Activated CD4-positive, alpha-beta T cell treated with anti-CD3 and anti-CD28 coated beads for 36 hours (primary cell): ENCODE results near the gene IFI27L1. TPM values are rescaled to one million over a fixed set of nuclear protein-coding genes. Genes with fewer than 3 reads are reported as not detected.

Source experiments
- ATAC-seq: fragments of 200-7000 bp; cut with Tn5 transposase; one replicate; pipeline ENCODE4 v1.10.0; 2021; ENCODE audit warnings: mild to moderate bottlenecking, moderate library complexity
- CTCF ChIA-PET: fragments of 350-600 bp; sonication (Branson Sonifier 250); formaldehyde crosslinking; loops from one replicate; lab custom pipeline; 2021; ENCODE audit warnings: antibody characterized with exemption; lab: Charles Lee
- POLR2A ChIA-PET: fragments of 350-600 bp; sonication (Branson Sonifier 250); formaldehyde crosslinking; loops from one replicate; lab custom pipeline; 2021; ENCODE audit warnings: antibody characterized with exemption, inconsistent platforms; lab: Charles Lee
- DNase-seq: peaks from one replicate; pipeline ENCODE4 v3.0.0-alpha.2; 2020
- H3K27ac Mint-ChIP-seq: one replicate; pipeline ENCODE4 v1.8.0; 2021; ENCODE audit warnings: mixed read lengths
- H3K27me3 Mint-ChIP-seq: one replicate; pipeline ENCODE4 v1.8.0; 2021; ENCODE audit warnings: mixed read lengths
- H3K36me3 Mint-ChIP-seq: one replicate; pipeline ENCODE4 v1.8.0; 2021; ENCODE audit warnings: low read depth, mixed read lengths
- H3K4me1 Mint-ChIP-seq: one replicate; pipeline ENCODE4 v1.8.0; 2021; ENCODE audit warnings: mixed read lengths
- H3K4me3 Mint-ChIP-seq: one replicate; pipeline ENCODE4 v1.8.0; 2021; ENCODE audit warnings: mild to moderate bottlenecking, moderate library complexity, mixed read lengths
- H3K9me3 Mint-ChIP-seq: one replicate; pipeline ENCODE4 v1.8.0; 2021; ENCODE audit warnings: low read depth, mixed read lengths
- intact Hi-C, 2 experiments: fragments of 100-400 bp; cut with DNase I in 1 of 2; cut with micrococcal nuclease in 1 of 2; formaldehyde crosslinking; loops; one replicate each; pipeline versions ENCODE4 v1.14.2 to v1.15.1; 2022 to 2024; cut with DNase I, micrococcal nuclease
- total RNA-seq, 2 experiments: library from RNA; stranded (reverse); gene quantifications; one replicate each; pipeline ENCODE4 v1.2.3, GENCODE V29; 2021

IFI27L1 gene
- total RNA-seq, 2 experiments from 2014 or later: 22.3 to 27.1 TPM

DNA sequence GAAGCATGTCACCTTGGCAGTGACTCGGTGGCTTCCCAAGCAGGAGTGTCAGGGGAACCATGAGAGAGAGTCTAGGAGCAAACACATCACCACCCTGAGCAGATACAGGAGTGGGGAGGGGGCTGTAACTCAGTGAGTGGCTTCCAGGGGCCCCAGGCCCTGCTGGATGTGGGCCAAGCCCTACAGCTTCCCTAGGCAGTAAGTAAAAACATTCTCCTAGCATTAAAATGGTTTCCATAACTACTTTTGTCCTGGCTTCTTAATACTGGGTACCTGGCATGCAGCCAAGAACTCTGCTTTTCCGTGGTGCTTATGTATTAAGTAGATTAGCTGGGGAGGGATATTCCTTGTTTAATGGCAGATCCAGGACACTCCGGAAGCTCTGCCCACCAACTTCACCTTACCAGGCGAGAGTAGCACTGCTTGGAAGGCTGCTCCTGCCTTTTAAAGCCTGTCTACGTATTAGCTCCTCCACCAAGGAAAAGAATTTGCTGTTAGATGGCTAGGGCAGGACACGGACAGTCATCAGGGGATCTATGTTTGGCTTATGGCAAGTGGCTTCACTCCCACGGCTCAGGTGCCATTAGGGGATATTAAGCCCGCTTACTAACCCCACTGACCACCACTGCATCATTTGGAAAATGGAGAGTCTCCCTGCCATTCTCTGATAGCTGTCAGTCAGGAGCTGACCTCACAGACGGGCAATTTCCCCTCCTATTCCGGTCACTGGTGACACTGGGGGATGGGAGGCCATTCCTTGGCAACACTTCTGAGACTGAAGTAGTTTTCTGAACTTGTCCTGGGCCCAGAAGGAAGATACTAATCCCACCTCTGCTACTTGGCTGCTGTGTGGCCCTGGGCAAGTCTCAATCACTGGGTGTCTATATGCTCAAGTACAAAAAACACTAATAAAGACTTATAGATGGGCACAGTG, 32.2 kb upstream of the IFI27L1 start:
- no peaks in the 10 kb centered on the region for H3K9me3 Mint-ChIP-seq
- no peak for DNase-seq
- H3K4me3 Mint-ChIP-seq: no peak overlapping the region
- H3K27me3 Mint-ChIP-seq: no peaks in the 10 kb centered on the region
- ChIA-PET CTCF (interaction anchor here (0.6 to 2.3 kb wide), 4 partner anchors 12 to 133 kb away, joined by 3 to 15 read pairs (median 4); no protein-coding TSS in a partner anchor), POLR2A (no interaction called here)
- peaks cover 49% of the 10 kb centered on the region for H3K36me3 Mint-ChIP-seq
- intact Hi-C loops: no loop called here
- H3K4me1 Mint-ChIP-seq: peaks cover 10% of the 10 kb centered on the region
- no peak for ATAC-seq
- H3K27ac Mint-ChIP-seq: no peak overlapping the region

DNA sequence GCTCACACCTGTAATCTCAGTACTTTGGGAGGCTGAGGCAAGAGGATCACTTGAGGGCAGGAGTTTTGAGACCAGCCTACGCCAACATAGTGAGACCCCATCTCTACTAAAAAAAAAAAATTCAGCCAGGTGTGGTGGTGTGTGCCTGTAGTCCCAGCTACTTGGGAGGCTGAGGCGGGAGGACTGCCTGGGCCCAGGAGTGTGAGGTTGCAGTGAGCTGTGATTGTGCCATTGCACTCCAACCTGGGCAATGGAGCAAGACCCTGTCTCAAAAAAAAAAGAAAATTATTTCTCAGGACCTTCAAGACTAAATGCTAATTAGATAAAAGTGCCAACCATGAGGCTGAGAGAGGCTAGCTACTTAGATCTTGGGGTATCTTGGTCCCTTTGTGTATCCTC, 31.5 kb upstream of the IFI27L1 start:
- intact Hi-C loops: no loop called here
- Mint-ChIP-seq H3K9me3 (no peaks in the 10 kb centered on the region), H3K4me1 (peaks cover 10% of the 10 kb centered on the region), H3K4me3 (no peak overlapping the region), H3K36me3 (peaks cover 56% of the 10 kb centered on the region), H3K27ac (no peak overlapping the region), H3K27me3 (no peaks in the 10 kb centered on the region)
- DNase-seq: no peak
- ATAC-seq: no peak
- ChIA-PET POLR2A (no interaction called here), CTCF (interaction anchor here (0.6 to 2.3 kb wide), 5 partner anchors 13 to 132 kb away, joined by 3 to 15 read pairs (median 3); no protein-coding TSS in a partner anchor)

DNA sequence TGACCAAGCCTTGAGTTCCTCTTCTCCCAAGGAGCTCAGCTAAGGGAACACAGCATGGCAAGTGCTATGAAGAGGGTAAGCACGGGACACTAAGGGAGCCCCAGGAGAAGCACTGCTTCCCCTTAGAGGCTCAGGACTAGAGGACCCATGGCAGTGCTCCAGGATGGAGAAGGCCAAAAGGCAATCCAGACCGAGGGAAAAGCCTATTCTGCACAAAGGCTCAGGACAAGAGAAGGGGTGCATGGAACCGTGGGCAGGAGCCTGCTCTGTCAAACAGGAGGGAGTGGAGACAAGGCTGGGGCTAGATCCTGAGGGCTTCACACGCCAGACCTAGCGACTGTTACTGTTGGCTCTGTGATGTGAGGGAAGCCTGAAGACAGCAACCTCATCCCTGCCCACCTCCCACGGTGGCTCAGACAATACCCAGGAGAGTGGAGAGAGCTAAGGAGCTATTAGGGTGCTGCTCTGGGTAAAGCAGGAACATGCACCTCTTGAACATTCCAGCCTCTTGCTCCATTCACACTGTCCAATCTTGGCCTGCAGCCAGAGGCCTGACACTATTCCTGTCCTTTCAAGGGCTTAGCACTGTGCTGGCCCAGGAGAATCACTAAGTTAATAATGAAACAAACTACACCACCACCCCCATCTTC, 30.8 kb upstream of the IFI27L1 start:
- no peak for DNase-seq
- ChIA-PET POLR2A (interaction anchor here (0.6 kb wide), 1 partner anchor 136 kb away, joined by 6 read pairs; no protein-coding TSS in a partner anchor), CTCF (interaction anchor here (0.6 to 3.3 kb wide), 11 partner anchors 13 to 132 kb away, joined by 3 to 23 read pairs (median 3); no protein-coding TSS in a partner anchor)
- no peaks in the 10 kb centered on the region for H3K9me3 Mint-ChIP-seq
- intact Hi-C loops: no loop called here
- H3K27me3 Mint-ChIP-seq: no peaks in the 10 kb centered on the region
- H3K27ac Mint-ChIP-seq: no peak overlapping the region
- no peak for ATAC-seq
- peaks cover 10% of the 10 kb centered on the region for H3K4me1 Mint-ChIP-seq
- H3K4me3 Mint-ChIP-seq: no peak overlapping the region
- H3K36me3 Mint-ChIP-seq: peaks cover 61% of the 10 kb centered on the region

- H3K4me3 Mint-ChIP-seq: no peak overlapping the region
- H3K9me3 Mint-ChIP-seq: no peaks in the 10 kb centered on the region
- ATAC-seq (no peak), DNase-seq (no peak)
- peaks cover 12% of the 10 kb centered on the region for H3K4me1 Mint-ChIP-seq
- H3K27me3 Mint-ChIP-seq: no peaks in the 10 kb centered on the region
- ChIA-PET POLR2A (interaction anchor here (0.6 kb wide), 1 partner anchor 137 kb away, joined by 6 read pairs; no protein-coding TSS in a partner anchor), CTCF (interaction anchor here (0.6 to 3.7 kb wide), 9 partner anchors 14 to 435 kb away, joined by 3 to 23 read pairs (median 5); no protein-coding TSS in a partner anchor)
- H3K36me3 Mint-ChIP-seq: peaks cover 65% of the 10 kb centered on the region
- intact Hi-C loops: no loop called here
- H3K27ac Mint-ChIP-seq: no peak overlapping the region
These were observed 30.0 kb upstream of the IFI27L1 start for GRCh38 chr14:94051115-94051514.

DNA sequence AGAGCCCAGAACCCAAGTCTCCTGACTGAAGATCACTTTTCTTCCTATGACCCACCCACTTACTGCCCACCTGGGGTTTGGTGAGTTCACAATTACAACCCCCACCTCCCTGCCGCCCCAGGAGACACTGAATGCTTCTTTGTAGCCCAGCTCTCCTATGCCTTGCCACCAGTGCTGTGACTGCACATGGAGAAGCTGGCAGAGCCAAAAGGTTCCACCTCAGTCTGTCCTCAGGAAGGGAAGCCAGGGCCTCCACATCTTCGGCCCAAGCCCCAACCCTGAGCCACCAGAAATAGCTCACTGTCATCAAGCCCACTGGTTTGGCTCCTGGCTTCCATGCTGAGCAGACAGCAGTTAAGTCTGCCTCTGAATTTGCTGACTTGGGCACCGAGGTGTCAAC, 29.3 kb upstream of the IFI27L1 start:
- intact Hi-C loops: no loop called here
- no peak for DNase-seq
- no peak overlapping the region for H3K4me3 Mint-ChIP-seq
- ChIA-PET POLR2A (interaction anchor here (1.4 kb wide), 1 partner anchor 10 kb away, joined by 5 read pairs; no protein-coding TSS in a partner anchor), CTCF (interaction anchor here (0.9 to 3.7 kb wide), 6 partner anchors 14 to 129 kb away, joined by 3 to 23 read pairs (median 6); no protein-coding TSS in a partner anchor)
- no peak for ATAC-seq
- H3K9me3 Mint-ChIP-seq: no peaks in the 10 kb centered on the region
- H3K27ac Mint-ChIP-seq: peak overlapping the region; percentile 52
- H3K27me3 Mint-ChIP-seq: no peaks in the 10 kb centered on the region
- peaks cover 16% of the 10 kb centered on the region for H3K4me1 Mint-ChIP-seq
- H3K36me3 Mint-ChIP-seq: peaks cover 70% of the 10 kb centered on the region

GRCh38 chr14:94052199-94052598, 28.9 kb upstream of the IFI27L1 start:
- no peaks in the 10 kb centered on the region for H3K27me3 Mint-ChIP-seq

DNA sequence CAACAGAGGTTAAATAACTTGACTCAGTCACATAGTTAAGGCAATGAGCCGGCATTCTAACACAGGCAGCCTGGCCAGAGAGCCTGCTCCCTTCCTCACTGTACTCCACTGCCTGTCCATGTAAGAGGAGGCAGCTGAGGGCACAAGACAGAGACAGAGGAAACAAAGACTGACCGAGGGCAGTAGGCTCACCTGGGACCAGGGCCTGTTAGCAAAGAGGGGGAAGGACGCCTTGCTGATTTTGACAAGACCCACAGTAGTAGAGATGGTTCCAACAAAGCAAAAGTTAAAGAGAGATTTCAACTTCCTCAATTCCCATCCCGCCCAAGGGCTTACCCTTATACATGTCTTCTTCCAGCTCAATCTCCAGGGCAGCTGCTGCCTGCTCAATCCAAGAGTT, 28.4 kb upstream of the IFI27L1 start:
- ChIA-PET POLR2A (interaction anchor here (1.4 kb wide), 1 partner anchor 11 kb away, joined by 5 read pairs; no protein-coding TSS in a partner anchor), CTCF (interaction anchor here (1.0 to 3.7 kb wide), 6 partner anchors 10 to 128 kb away, joined by 3 to 23 read pairs (median 6); no protein-coding TSS in a partner anchor)
- H3K4me1 Mint-ChIP-seq: peaks cover 25% of the 10 kb centered on the region
- H3K27ac Mint-ChIP-seq: peak overlapping the region; percentile 52
- H3K36me3 Mint-ChIP-seq: peaks cover 76% of the 10 kb centered on the region
- intact Hi-C loops: no loop called here
- ATAC-seq (no peak), DNase-seq (no peak)
- no peaks in the 10 kb centered on the region for H3K9me3 Mint-ChIP-seq
- H3K4me3 Mint-ChIP-seq: no peak overlapping the region
- no peaks in the 10 kb centered on the region for H3K27me3 Mint-ChIP-seq

More at GRCh38 chr14:94052199-94052598, 28.9 kb upstream of the IFI27L1 start:
- intact Hi-C loops: no loop called here
- Mint-ChIP-seq H3K4me1 (peaks cover 21% of the 10 kb centered on the region), H3K9me3 (no peaks in the 10 kb centered on the region), H3K36me3 (peaks cover 71% of the 10 kb centered on the region), H3K27ac (peak overlapping the region; percentile 52), H3K4me3 (no peak overlapping the region)
- ChIA-PET CTCF (interaction anchor here (0.9 to 3.7 kb wide), 6 partner anchors 10 to 128 kb away, joined by 3 to 23 read pairs (median 6); no protein-coding TSS in a partner anchor), POLR2A (interaction anchor here (1.4 kb wide), 1 partner anchor 11 kb away, joined by 5 read pairs; no protein-coding TSS in a partner anchor)
- peak; percentile 34 for ATAC-seq
- no peak for DNase-seq

GRCh38 chr14:94054401-94054800, 26.7 kb upstream of the IFI27L1 start:
- Mint-ChIP-seq H3K4me3 (no peak overlapping the region), H3K27ac (peak overlapping the region; percentile 17), H3K36me3 (peaks cover 76% of the 10 kb centered on the region), H3K27me3 (no peaks in the 10 kb centered on the region), H3K4me1 (peaks cover 41% of the 10 kb centered on the region), H3K9me3 (no peaks in the 10 kb centered on the region)
- CTCF ChIA-PET: interaction anchor here (0.9 to 3.7 kb wide), 3 partner anchors 25 to 128 kb away, joined by 3 to 21 read pairs (median 3); no protein-coding TSS in a partner anchor
- intact Hi-C loops: no loop called here
- POLR2A ChIA-PET: interaction anchor here (1.2 kb wide), 1 partner anchor 11 kb away, joined by 3 read pairs; no protein-coding TSS in a partner anchor
- DNase-seq: no peak
- ATAC-seq: no peak

DNA sequence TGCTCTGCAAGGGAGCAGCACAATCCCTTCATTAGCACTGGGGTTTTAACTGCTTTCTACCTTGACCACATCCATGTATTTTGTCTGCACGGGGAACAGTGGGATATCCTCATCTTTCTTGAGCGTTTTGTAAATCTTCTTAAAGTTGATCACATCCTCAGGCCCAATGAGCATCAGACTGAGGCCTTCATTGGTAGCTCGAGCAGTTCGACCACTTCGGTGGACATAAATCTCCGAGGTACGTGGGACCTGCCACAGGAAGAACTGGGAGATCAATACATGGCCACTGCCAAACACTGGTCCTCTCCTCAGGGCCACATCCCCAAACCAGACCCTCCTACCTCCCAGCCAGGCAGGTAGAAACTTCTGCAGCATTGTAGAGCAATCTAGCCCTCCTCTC, 26.2 kb upstream of the IFI27L1 start:
- Mint-ChIP-seq H3K27ac (no peak overlapping the region), H3K36me3 (peaks cover 73% of the 10 kb centered on the region), H3K4me3 (no peak overlapping the region), H3K4me1 (peaks cover 41% of the 10 kb centered on the region), H3K27me3 (no peaks in the 10 kb centered on the region), H3K9me3 (no peaks in the 10 kb centered on the region)
- no peak for ATAC-seq
- POLR2A ChIA-PET: interaction anchor here (1.2 kb wide), 2 partner anchors 10 to 112 kb away, joined by 3 read pairs; no protein-coding TSS in a partner anchor
- CTCF ChIA-PET: interaction anchor here (0.9 kb wide), 1 partner anchor 128 kb away, joined by 3 read pairs; no protein-coding TSS in a partner anchor
- no peak for DNase-seq
- intact Hi-C loops: no loop called here

DNA sequence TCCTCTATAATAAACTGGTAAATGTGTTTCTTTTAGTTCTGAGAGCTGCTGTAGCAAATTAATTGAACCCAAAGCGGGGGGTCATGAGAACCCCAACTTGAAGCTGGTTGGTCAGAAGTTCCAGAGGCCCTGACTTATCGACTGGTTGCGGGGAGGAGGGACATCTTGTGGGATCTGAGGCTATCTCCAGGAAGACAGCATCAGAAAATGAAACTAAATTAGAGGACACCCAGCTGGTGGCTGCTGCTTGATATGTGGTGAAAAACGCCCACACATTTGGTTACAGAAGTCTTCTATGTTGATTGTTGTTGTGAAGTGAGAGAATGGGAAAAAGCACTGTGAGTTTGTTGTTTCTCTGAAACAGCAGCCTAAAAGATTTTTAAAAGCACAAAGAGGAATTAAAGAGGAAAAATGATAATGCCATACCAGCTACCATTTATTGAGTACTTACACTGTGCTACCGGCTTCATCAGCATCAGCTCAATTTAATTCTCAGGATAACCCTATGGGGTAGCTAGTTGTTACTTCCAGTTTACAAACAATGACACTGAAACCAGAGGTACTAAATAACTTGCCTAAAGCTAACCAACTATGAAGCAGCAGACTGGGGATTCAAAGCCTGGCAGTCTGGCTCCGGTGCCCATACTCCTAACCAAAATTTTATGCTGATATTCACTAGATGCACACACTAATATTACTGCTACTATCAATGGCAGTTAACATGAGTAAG, 24.4 kb upstream of the IFI27L1 start:
- intact Hi-C loops: no loop called here
- ATAC-seq (peak; percentile 64), DNase-seq (peak; percentile 35)
- ChIA-PET POLR2A (no interaction called here), CTCF (interaction anchor here (0.6 to 2.1 kb wide), 9 partner anchors 8 to 122 kb away, joined by 3 to 11 read pairs (median 5); partner anchors contain the start of genes DDX24 and IFI27L1)
- no peak overlapping the region for H3K4me3 Mint-ChIP-seq
- H3K9me3 Mint-ChIP-seq: no peaks in the 10 kb centered on the region
- peaks cover 42% of the 10 kb centered on the region for H3K4me1 Mint-ChIP-seq
- peaks cover 73% of the 10 kb centered on the region for H3K36me3 Mint-ChIP-seq
- H3K27me3 Mint-ChIP-seq: no peaks in the 10 kb centered on the region
- H3K27ac Mint-ChIP-seq: peak overlapping the region; percentile 78
